ENCODE results near the gene CWC27.
"Not testable (repeated sequence)": the region's sequence is repeated elsewhere in the genome, so short reads cannot be mapped to it uniquely, and the experiment has no call there.

The CWC27 gene

DNA sequence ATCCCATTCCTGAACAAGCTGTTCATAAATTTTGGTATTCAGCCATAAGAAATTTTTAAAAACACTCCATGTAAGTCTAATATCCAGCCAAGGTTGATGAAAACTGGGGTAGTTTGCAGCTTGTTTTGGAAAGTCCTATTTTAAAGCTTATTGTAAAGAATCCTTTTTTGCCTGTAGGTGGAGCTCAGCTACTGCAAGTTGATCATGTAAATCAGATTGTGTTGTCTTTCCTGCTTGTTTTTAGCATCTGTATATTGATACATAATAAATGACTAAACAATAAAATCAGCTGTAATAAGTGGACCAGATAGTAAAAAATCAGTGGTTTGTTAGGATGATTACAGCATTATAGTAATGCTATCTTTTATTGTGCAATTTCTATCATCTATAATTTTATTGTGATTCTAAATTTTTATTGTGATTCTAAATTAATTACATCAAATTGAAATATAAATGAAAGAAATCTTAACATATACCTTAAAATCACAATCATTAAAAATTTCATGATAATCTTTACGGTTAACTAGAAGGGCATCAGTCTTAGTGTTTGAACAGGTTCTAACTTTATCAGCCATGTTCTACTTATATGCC lies 42.4 kb downstream of the CWC27 start:
- H3K4me3 Mint-ChIP-seq = no peak overlapping the region
- H3K36me3 Mint-ChIP-seq (ENCODE audit: low read depth) = peaks cover 11% of the 10 kb centered on the region
- H3K9me3 Mint-ChIP-seq = no peaks in the 10 kb centered on the region
- no peaks in the 10 kb centered on the region for H3K27me3 Mint-ChIP-seq
- no peak overlapping the region for H3K27ac Mint-ChIP-seq
- H3K4me1 Mint-ChIP-seq (ENCODE audit: low read depth) = peaks cover 4% of the 10 kb centered on the region

DNA sequence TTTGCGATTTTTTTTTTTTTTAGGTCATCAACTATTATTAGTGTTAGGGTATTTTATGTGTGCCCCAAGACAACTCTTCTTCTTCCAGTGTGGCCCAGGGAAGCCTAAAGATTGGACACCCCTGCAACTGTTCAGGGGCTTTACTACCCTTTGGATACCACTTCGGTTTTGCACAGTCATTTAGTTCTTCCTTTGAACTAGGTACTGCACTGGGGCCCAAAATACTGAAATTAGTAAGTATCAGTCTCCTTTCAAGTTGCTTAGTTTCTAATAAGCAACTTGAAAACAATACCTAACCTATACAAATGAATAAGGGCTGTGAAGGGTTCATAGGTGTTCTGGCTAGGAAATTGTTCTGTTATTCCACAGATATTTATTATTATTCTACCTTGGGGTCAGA lies 45.3 kb downstream of the CWC27 start:
- no peaks in the 10 kb centered on the region for H3K9me3 Mint-ChIP-seq
- peaks cover 14% of the 10 kb centered on the region for H3K36me3 Mint-ChIP-seq (ENCODE audit: low read depth)
- no peaks in the 10 kb centered on the region for H3K27me3 Mint-ChIP-seq
- H3K4me1 Mint-ChIP-seq (ENCODE audit: low read depth) = peaks cover 4% of the 10 kb centered on the region
- H3K4me3 Mint-ChIP-seq = no peak overlapping the region
- H3K27ac Mint-ChIP-seq = no peak overlapping the region

- H3K27ac Mint-ChIP-seq = no peak overlapping the region
- H3K4me1 Mint-ChIP-seq (ENCODE audit: low read depth) = peaks cover 21% of the 10 kb centered on the region
- peaks cover 28% of the 10 kb centered on the region for H3K36me3 Mint-ChIP-seq (ENCODE audit: low read depth)
- H3K27me3 Mint-ChIP-seq = no peaks in the 10 kb centered on the region
- no peaks in the 10 kb centered on the region for H3K9me3 Mint-ChIP-seq
- H3K4me3 Mint-ChIP-seq = no peak overlapping the region
Measured at GRCh38 chr5:64818245-64818644, 49.5 kb downstream of the CWC27 start.

- H3K27ac Mint-ChIP-seq, H3K9me3 Mint-ChIP-seq, H3K4me3 Mint-ChIP-seq, H3K27me3 Mint-ChIP-seq: not testable (repeated sequence)
- Mint-ChIP-seq H3K4me1 (ENCODE audit: low read depth) (peaks cover 16% of the 10 kb centered on the region), H3K36me3 (ENCODE audit: low read depth) (peaks cover 28% of the 10 kb centered on the region)
Measured at GRCh38 chr5:64819345-64819744, 50.6 kb downstream of the CWC27 start.

DNA sequence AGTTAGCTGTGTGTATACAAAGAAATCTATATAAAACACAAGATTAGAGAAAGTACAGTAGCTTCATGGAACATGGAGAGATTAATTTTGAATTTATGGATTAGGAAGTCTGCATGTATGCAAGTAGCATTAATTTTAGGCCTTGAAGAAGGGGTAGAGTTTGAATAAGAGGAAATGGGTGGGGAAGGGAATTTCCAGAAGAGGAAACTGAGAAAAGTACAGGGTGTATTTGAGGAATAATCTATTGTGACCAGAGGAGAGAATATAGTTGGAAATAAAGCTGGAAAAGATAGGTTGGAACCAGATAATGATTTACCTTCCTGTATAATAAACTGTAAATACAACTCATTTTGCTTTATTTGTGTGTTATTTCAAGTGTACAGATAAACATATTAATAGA lies 53.6 kb downstream of the CWC27 start:
- H3K4me1 Mint-ChIP-seq (ENCODE audit: low read depth) = peaks cover 20% of the 10 kb centered on the region
- no peak overlapping the region for H3K27ac Mint-ChIP-seq
- H3K36me3 Mint-ChIP-seq (ENCODE audit: low read depth) = peaks cover 20% of the 10 kb centered on the region
- no peaks in the 10 kb centered on the region for H3K27me3 Mint-ChIP-seq
- H3K9me3 Mint-ChIP-seq = no peaks in the 10 kb centered on the region
- H3K4me3 Mint-ChIP-seq = no peak overlapping the region

- H3K27me3 Mint-ChIP-seq = no peaks in the 10 kb centered on the region
- H3K27ac Mint-ChIP-seq = no peak overlapping the region
- H3K4me3 Mint-ChIP-seq = no peak overlapping the region
- H3K9me3 Mint-ChIP-seq = no peaks in the 10 kb centered on the region
- H3K36me3 Mint-ChIP-seq (ENCODE audit: low read depth) = peaks cover 21% of the 10 kb centered on the region
- peaks cover 13% of the 10 kb centered on the region for H3K4me1 Mint-ChIP-seq (ENCODE audit: low read depth)
Measured at GRCh38 chr5:64826541-64826940, 57.8 kb downstream of the CWC27 start.

GRCh38 chr5:64827703-64828102 lies 59.0 kb downstream of the CWC27 start:
- Mint-ChIP-seq H3K4me1 (ENCODE audit: low read depth) (peaks cover 3% of the 10 kb centered on the region), H3K27ac (no peak overlapping the region), H3K4me3 (no peak overlapping the region), H3K36me3 (ENCODE audit: low read depth) (peaks cover 17% of the 10 kb centered on the region), H3K9me3 (no peaks in the 10 kb centered on the region), H3K27me3 (no peaks in the 10 kb centered on the region)

GRCh38 chr5:64830650-64831049 lies 61.9 kb downstream of the CWC27 start:
- H3K27me3 Mint-ChIP-seq; H3K4me1 Mint-ChIP-seq (ENCODE audit: low read depth); H3K27ac Mint-ChIP-seq; H3K9me3 Mint-ChIP-seq; H3K4me3 Mint-ChIP-seq: not testable (repeated sequence)
- H3K36me3 Mint-ChIP-seq (ENCODE audit: low read depth) = peaks cover 24% of the 10 kb centered on the region

- Mint-ChIP-seq H3K27me3 (no peaks in the 10 kb centered on the region), H3K9me3 (no peaks in the 10 kb centered on the region), H3K4me3 (no peak overlapping the region), H3K4me1 (ENCODE audit: low read depth) (peaks cover 7% of the 10 kb centered on the region), H3K27ac (no peak overlapping the region), H3K36me3 (ENCODE audit: low read depth) (peaks cover 31% of the 10 kb centered on the region)
Measured at GRCh38 chr5:64831996-64832395, 63.3 kb downstream of the CWC27 start.

GRCh38 chr5:64834037-64834436 lies 65.3 kb downstream of the CWC27 start:
- no peak overlapping the region for H3K4me3 Mint-ChIP-seq
- peaks cover 34% of the 10 kb centered on the region for H3K36me3 Mint-ChIP-seq (ENCODE audit: low read depth)
- H3K9me3 Mint-ChIP-seq = no peaks in the 10 kb centered on the region
- H3K27ac Mint-ChIP-seq = no peak overlapping the region
- peaks cover 7% of the 10 kb centered on the region for H3K4me1 Mint-ChIP-seq (ENCODE audit: low read depth)
- H3K27me3 Mint-ChIP-seq = no peaks in the 10 kb centered on the region

- H3K36me3 Mint-ChIP-seq (ENCODE audit: low read depth) = peaks cover 36% of the 10 kb centered on the region
- peaks cover 1% of the 10 kb centered on the region for H3K9me3 Mint-ChIP-seq
- no peak overlapping the region for H3K4me3 Mint-ChIP-seq
- H3K4me1 Mint-ChIP-seq (ENCODE audit: low read depth) = peaks cover 7% of the 10 kb centered on the region
- no peak overlapping the region for H3K27ac Mint-ChIP-seq
- no peaks in the 10 kb centered on the region for H3K27me3 Mint-ChIP-seq
Measured at GRCh38 chr5:64834611-64835010, 65.9 kb downstream of the CWC27 start.

DNA sequence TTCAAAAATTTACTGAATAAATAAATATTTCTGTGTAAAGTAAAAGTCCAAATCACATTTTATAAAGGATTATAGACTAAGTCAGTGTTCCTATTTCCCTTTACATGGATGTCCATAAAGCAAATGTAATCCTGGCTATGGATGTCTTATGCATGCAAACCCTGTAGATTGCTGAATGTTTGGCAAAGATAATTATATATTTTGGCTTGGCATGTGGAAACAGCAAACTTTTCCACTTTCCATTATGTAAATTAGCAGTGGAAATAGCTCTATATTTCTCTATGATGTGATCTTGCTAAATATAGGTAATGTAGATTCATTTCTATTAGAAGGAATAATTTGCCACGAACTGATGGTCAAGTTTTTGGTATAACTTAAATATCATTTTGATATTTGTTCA lies 66.5 kb downstream of the CWC27 start:
- H3K27ac Mint-ChIP-seq = no peak overlapping the region
- H3K4me1 Mint-ChIP-seq (ENCODE audit: low read depth) = peaks cover 7% of the 10 kb centered on the region
- no peaks in the 10 kb centered on the region for H3K27me3 Mint-ChIP-seq
- peaks cover 35% of the 10 kb centered on the region for H3K36me3 Mint-ChIP-seq (ENCODE audit: low read depth)
- H3K9me3 Mint-ChIP-seq = peaks cover 6% of the 10 kb centered on the region
- H3K4me3 Mint-ChIP-seq = no peak overlapping the region

DNA sequence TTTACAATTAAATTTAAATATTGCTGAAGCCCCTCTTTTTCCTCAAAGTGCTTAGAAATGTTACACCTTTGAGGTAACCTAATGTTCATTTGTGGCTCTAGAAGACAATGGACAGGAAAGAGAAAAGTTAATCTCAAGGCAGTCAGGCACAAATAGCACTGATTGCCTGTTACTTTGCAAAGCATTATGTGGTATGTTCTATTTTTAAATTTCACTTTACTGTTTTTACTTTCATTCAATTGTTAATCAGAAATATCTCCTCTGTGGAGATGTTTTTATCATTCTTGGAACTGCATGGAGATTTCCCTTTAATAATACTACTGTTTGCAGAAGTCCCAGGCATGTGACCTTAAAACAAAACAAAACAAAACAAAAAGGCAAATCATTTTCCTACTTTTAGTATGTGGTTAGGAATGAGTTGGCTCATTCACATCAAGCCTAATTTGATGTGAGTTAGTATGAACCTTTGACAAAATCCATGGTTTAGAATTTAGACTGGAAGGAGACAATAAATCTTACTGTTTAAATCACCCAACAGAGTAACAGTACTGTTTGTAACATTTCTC lies 67.5 kb downstream of the CWC27 start:
- Mint-ChIP-seq H3K27ac (no peak overlapping the region), H3K4me1 (ENCODE audit: low read depth) (peaks cover 7% of the 10 kb centered on the region), H3K4me3 (no peak overlapping the region), H3K27me3 (no peaks in the 10 kb centered on the region), H3K36me3 (ENCODE audit: low read depth) (peaks cover 44% of the 10 kb centered on the region), H3K9me3 (peaks cover 15% of the 10 kb centered on the region)

DNA sequence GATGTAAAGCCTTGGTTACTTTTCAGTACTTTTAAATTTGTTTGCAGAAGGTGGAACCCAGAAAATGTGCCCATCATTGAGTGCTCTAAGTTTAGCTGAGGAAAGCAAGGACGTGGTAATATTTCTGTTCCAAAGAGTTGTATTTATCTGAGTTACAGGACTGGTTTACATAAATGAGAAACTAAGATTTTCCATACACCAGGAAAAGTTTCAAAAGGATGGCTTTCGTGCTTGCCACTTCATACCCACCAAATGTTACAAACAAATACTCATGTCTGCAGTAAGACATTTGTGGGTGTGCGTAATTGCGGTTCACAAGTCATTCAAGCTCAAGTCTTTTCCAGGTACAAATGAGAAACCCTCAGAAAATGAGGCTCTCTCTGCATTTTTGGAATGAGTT lies 68.1 kb downstream of the CWC27 start:
- Mint-ChIP-seq H3K27ac (no peak overlapping the region), H3K4me1 (ENCODE audit: low read depth) (peaks cover 7% of the 10 kb centered on the region), H3K36me3 (ENCODE audit: low read depth) (peaks cover 48% of the 10 kb centered on the region), H3K27me3 (no peaks in the 10 kb centered on the region), H3K4me3 (no peak overlapping the region), H3K9me3 (peaks cover 15% of the 10 kb centered on the region)

DNA sequence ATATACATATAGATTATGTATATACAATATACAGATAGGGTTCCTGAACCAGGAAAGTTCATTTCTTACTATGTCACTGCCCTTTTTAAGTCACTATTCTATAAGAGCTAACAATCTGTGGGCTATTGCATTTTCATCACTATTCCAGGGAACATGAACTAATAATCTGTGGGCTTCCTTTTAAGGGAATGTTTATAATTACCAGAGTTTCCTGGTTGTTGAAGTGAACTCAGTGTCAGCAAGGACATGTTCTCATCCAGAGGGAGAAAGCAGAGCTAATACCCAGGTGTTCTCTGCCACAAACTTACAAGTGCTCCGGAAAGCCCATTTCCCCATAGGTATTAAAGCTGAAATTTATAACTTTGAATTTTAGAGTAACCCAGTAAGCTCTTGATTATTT lies 69.6 kb downstream of the CWC27 start:
- H3K27ac Mint-ChIP-seq = no peak overlapping the region
- H3K36me3 Mint-ChIP-seq (ENCODE audit: low read depth) = peaks cover 58% of the 10 kb centered on the region
- no peak overlapping the region for H3K4me3 Mint-ChIP-seq
- H3K4me1 Mint-ChIP-seq (ENCODE audit: low read depth) = peaks cover 7% of the 10 kb centered on the region
- peaks cover 15% of the 10 kb centered on the region for H3K9me3 Mint-ChIP-seq
- no peaks in the 10 kb centered on the region for H3K27me3 Mint-ChIP-seq

DNA sequence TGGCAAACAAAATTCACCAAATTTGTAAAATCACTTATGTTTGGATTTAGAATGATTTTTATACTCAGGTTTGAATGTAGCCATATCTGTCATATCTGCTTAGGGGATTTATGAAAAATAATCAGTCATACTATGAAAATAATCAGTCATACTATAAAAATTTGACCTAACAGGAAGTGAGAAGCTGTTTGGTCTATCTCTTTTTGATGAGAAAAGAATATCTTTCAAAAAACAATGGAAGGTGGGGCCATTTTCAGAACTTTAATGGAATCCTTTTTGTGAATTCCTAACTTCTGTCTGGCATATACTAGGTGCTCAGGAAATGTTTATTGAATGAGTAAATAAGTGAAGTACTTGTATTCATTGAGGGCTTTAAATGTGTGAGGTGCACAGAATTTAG lies 70.1 kb downstream of the CWC27 start:
- peaks cover 15% of the 10 kb centered on the region for H3K9me3 Mint-ChIP-seq
- H3K27ac Mint-ChIP-seq = no peak overlapping the region

More for the DNA sequence above, 70.1 kb downstream of the CWC27 start:
- H3K4me1 Mint-ChIP-seq (ENCODE audit: low read depth) = peaks cover 7% of the 10 kb centered on the region
- H3K36me3 Mint-ChIP-seq (ENCODE audit: low read depth) = peaks cover 61% of the 10 kb centered on the region
- no peak overlapping the region for H3K4me3 Mint-ChIP-seq
- H3K27me3 Mint-ChIP-seq = no peaks in the 10 kb centered on the region

Data from stimulated activated naive CD8-positive, alpha-beta T cell treated with anti-CD3 and anti-CD28 coated beads, Interleukin-15, Interleukin-2, amounts not matched to agents 100 ng/mL and 50 ng/mL, for 24 hours (primary cell).